Gastroesophageal sphincter (tissue), 4 donors: ENCODE measurements around the gene DCDC1. TPM values are rescaled to one million over a fixed set of nuclear protein-coding genes. Genes with fewer than 3 reads are reported as not detected.

Experiments
- ATAC-seq: fragments of 150-250 bp; one replicate; pipeline ENCODE4 v1.9.1; 2016; ENCODE audit warnings: mild to moderate bottlenecking, moderate library complexity
- H3K27ac ChIP-seq, 4 donors: fragments of 200-600 bp; sonication (generic) in 3 of 4; 1 replicate in 3 of 4; 2 replicates in 1 of 4; pipeline ENCODE4 v1.5.1; 2016 to 2019
- H3K27me3 ChIP-seq: fragments of 200-600 bp; sonication (generic); one replicate; pipeline ENCODE4 v1.5.1; 2019
- H3K36me3 ChIP-seq, 2 donors: fragments of 200-600 bp; sonication (generic); one replicate each; pipeline ENCODE4 v1.5.1; 2019; ENCODE audit warnings: control low read depth in 1 of 2
- H3K4me1 ChIP-seq, 3 donors: fragments of 200-600 bp; sonication (generic); 1 replicate in 2 of 3; 2 replicates in 1 of 3; pipeline ENCODE4 v1.5.1; 2016 to 2019; ENCODE audit warnings: control low read depth in 2 of 3
- H3K4me3 ChIP-seq, 2 donors: fragments of 200-600 bp; sonication (generic); one replicate each; pipeline ENCODE4 v1.5.1; 2019; ENCODE audit warnings: mild to moderate bottlenecking in 1 of 2, moderate library complexity in 1 of 2
- H3K9me3 ChIP-seq, 3 donors: fragments of 200-600 bp; sonication (generic); one replicate each; pipeline ENCODE4 v1.5.1; 2017 to 2019; ENCODE audit warnings: control low read depth in 2 of 3
- CTCF ChIP-seq, 4 experiments: fragments of 200-600 bp in 2 of 4; fragments of 450-650 bp in 2 of 4; sonication (generic) in 1 of 4; IDR thresholded peaks; one replicate each; pipeline ENCODE4 v1.5.1; 2017 to 2019; ENCODE audit warnings: antibody characterized with exemption in 4 of 4, mild to moderate bottlenecking in 2 of 4, moderate library complexity in 2 of 4
- EP300 ChIP-seq: sonication (generic); formaldehyde crosslinking; IDR thresholded peaks from one replicate; pipeline ENCODE4 v1.6.1; 2017; ENCODE audit warnings: antibody characterized with exemption, mild to moderate bottlenecking
- POLR2A ChIP-seq, 2 donors: fragments of 450-650 bp; IDR thresholded peaks; one replicate each; pipeline ENCODE4 v1.6.1; 2017; ENCODE audit warnings: antibody characterized with exemption in 2 of 2, mild to moderate bottlenecking in 2 of 2, moderate library complexity in 1 of 2
- POLR2AphosphoS5 ChIP-seq: sonication (generic); formaldehyde crosslinking; IDR thresholded peaks from one replicate; pipeline ENCODE4 v1.6.1; 2017; ENCODE audit warnings: antibody characterized with exemption
- WGBS, 2 donors: methylation state at CpG; one replicate each; pipeline ENCODE4 v1.1.5; 2018; ENCODE audit warnings: low coverage in 1 of 2; 5-methylcytosine and 5-hydroxymethylcytosine counted together
- total RNA-seq, 4 donors: library from RNA; depleted of rRNA; stranded (reverse); fragments of >200 nt; gene quantifications; one replicate each; pipeline ENCODE4 v1.1.0, GENCODE V29; 2016

Gene DCDC1
- total RNA-seq, 4 donors from 2014 or later, result 0.13 to 0.35 TPM; not detected in 2

- ATAC-seq, result no peak
- Histone ChIP-seq H3K4me1 (no peaks in the 10 kb centered on the region), H3K27ac (no peak overlapping the region), H3K9me3 (no peaks in the 10 kb centered on the region), H3K4me3 (no peak overlapping the region), H3K27me3 (no peaks in the 10 kb centered on the region), H3K36me3 (no peaks in the 10 kb centered on the region)
- TF ChIP-seq CTCF (IDR thresholded peaks at IDR 0.05), result no peak
- TF ChIP-seq POLR2A (IDR thresholded peaks at IDR 0.05), result no peak
- TF ChIP-seq EP300, result no peak
- TF ChIP-seq POLR2AphosphoS5, result no peak
- WGBS, 2 donors, result 52 to 72% methylated on average over 2 of the region's 2 CpGs
Measured at GRCh38 chr11:30863209-30863608, 506.3 kb downstream of the DCDC1 start.

- Histone ChIP-seq H3K4me1 (no peaks in the 10 kb centered on the region), H3K27ac (no peak overlapping the region)
Measured at GRCh38 chr11:30861531-30861930, 508.0 kb downstream of the DCDC1 start.

GRCh38 chr11:30861064-30861463, 508.5 kb downstream of the DCDC1 start:
- 76 to 88% methylated on average over 5 to 7 of the region's 7 CpGs for WGBS, 2 donors
- H3K27me3 ChIP-seq, result no peaks in the 10 kb centered on the region
- H3K27ac ChIP-seq, result no peak overlapping the region
- no peaks in the 10 kb centered on the region for H3K4me1 ChIP-seq
- no peaks in the 10 kb centered on the region for H3K9me3 ChIP-seq
- no peak for ATAC-seq
- no peaks in the 10 kb centered on the region for H3K36me3 ChIP-seq
- no peak overlapping the region for H3K4me3 ChIP-seq
- TF ChIP-seq CTCF (IDR thresholded peaks at IDR 0.05), result no peak
- no peak for TF ChIP-seq EP300
- TF ChIP-seq POLR2A (IDR thresholded peaks at IDR 0.05), result no peak
- no peak for TF ChIP-seq POLR2AphosphoS5

More at GRCh38 chr11:30861531-30861930, 508.0 kb downstream of the DCDC1 start:
- no peak for ATAC-seq
- WGBS, 2 donors, result 71 to 76% methylated on average over 6 to 7 of the region's 7 CpGs
- H3K36me3 ChIP-seq, result no peaks in the 10 kb centered on the region
- H3K9me3 ChIP-seq, result no peaks in the 10 kb centered on the region
- H3K4me3 ChIP-seq, result no peak overlapping the region
- no peaks in the 10 kb centered on the region for H3K27me3 ChIP-seq
- TF ChIP-seq EP300, result no peak

GRCh38 chr11:30860146-30860545, 509.4 kb downstream of the DCDC1 start:
- no peak overlapping the region for H3K4me3 ChIP-seq
- H3K9me3 ChIP-seq, result no peaks in the 10 kb centered on the region
- H3K27ac ChIP-seq, result no peak overlapping the region
- TF ChIP-seq EP300 (no peak), POLR2AphosphoS5 (no peak), CTCF (IDR thresholded peaks at IDR 0.05) (no peak), POLR2A (IDR thresholded peaks at IDR 0.05) (no peak)
- 72 to 87% methylated on average over 2 of the region's 2 CpGs for WGBS, 2 donors
- ATAC-seq, result no peak
- no peaks in the 10 kb centered on the region for H3K36me3 ChIP-seq
- no peaks in the 10 kb centered on the region for H3K27me3 ChIP-seq
- H3K4me1 ChIP-seq, result peaks cover 0 to 1% (median 0%) of the 10 kb centered on the region in 3 donors

GRCh38 chr11:30859669-30860068, 509.9 kb downstream of the DCDC1 start:
- no peak for ATAC-seq
- Histone ChIP-seq H3K4me1 (peaks cover 0 to 3% (median 0%) of the 10 kb centered on the region in 3 donors), H3K27ac (no peak overlapping the region), H3K9me3 (no peaks in the 10 kb centered on the region), H3K27me3 (no peaks in the 10 kb centered on the region), H3K36me3 (no peaks in the 10 kb centered on the region), H3K4me3 (no peak overlapping the region)
- WGBS, 2 donors, result 48 to 50% methylated on average over 3 of the region's 3 CpGs
- TF ChIP-seq POLR2A (IDR thresholded peaks at IDR 0.05) (no peak), CTCF (IDR thresholded peaks at IDR 0.05) (no peak), POLR2AphosphoS5 (no peak), EP300 (no peak)
